HEK293 (cell line): ENCODE results near the gene TRH.

Source experiments
- ZNF350 ChIP-seq: fragments of 450-650 bp; formaldehyde crosslinking; IDR thresholded peaks from 2 replicates; pipeline ENCODE4 v1.5.0; 2017; ENCODE audit warnings: missing biosample characterization, mild to moderate bottlenecking, missing genetic modification characterization
- ZNF585B ChIP-seq: fragments of 450-650 bp; formaldehyde crosslinking; IDR thresholded peaks from 2 replicates; pipeline ENCODE4 v1.5.1; 2016; ENCODE audit warnings: missing biosample characterization, missing genetic modification characterization
- TF ChIP-seq, protein P1 (sequence below): fragments of 450-650 bp; formaldehyde crosslinking; IDR thresholded peaks from 2 replicates; pipeline ENCODE4 v1.5.1; 2016; ENCODE audit warnings: missing biosample characterization, missing genetic modification characterization
- TF ChIP-seq, protein P2 (sequence below): fragments of 450-650 bp; formaldehyde crosslinking; IDR thresholded peaks from 2 replicates; pipeline ENCODE4 v1.5.1; 2016; ENCODE audit warnings: missing biosample characterization, missing genetic modification characterization
- TF ChIP-seq, protein P3 (sequence below): fragments of 450-650 bp; formaldehyde crosslinking; IDR thresholded peaks from 2 replicates; pipeline ENCODE4 v1.5.1; 2016; ENCODE audit warnings: missing biosample characterization, missing genetic modification characterization

DNA sequence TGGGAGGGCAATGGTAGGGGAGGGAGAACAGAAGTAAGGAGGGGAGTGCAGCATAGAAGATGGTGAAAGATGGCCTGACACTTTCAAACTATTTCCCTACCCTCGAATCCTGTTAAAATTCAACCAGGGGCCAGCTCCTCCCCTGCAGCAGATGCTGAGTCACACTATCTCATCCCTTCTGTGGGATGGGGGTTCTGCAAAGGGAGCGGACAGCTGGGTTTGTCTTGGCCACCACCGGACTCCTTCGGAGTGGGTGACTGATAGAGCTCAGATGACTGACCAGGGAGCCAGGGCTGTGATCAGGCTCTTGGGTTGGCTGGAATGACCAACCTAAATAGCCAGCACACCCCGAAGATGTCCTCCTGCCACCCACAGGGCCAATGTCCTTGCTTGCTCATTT is 47.4 kb upstream of the TRH start:
- TF ChIP-seq, protein P1, sequence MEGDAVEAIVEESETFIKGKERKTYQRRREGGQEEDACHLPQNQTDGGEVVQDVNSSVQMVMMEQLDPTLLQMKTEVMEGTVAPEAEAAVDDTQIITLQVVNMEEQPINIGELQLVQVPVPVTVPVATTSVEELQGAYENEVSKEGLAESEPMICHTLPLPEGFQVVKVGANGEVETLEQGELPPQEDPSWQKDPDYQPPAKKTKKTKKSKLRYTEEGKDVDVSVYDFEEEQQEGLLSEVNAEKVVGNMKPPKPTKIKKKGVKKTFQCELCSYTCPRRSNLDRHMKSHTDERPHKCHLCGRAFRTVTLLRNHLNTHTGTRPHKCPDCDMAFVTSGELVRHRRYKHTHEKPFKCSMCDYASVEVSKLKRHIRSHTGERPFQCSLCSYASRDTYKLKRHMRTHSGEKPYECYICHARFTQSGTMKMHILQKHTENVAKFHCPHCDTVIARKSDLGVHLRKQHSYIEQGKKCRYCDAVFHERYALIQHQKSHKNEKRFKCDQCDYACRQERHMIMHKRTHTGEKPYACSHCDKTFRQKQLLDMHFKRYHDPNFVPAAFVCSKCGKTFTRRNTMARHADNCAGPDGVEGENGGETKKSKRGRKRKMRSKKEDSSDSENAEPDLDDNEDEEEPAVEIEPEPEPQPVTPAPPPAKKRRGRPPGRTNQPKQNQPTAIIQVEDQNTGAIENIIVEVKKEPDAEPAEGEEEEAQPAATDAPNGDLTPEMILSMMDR, result no peak
- TF ChIP-seq ZNF585B (tag by site-specific recombination), result no peak
- TF ChIP-seq, protein P2, sequence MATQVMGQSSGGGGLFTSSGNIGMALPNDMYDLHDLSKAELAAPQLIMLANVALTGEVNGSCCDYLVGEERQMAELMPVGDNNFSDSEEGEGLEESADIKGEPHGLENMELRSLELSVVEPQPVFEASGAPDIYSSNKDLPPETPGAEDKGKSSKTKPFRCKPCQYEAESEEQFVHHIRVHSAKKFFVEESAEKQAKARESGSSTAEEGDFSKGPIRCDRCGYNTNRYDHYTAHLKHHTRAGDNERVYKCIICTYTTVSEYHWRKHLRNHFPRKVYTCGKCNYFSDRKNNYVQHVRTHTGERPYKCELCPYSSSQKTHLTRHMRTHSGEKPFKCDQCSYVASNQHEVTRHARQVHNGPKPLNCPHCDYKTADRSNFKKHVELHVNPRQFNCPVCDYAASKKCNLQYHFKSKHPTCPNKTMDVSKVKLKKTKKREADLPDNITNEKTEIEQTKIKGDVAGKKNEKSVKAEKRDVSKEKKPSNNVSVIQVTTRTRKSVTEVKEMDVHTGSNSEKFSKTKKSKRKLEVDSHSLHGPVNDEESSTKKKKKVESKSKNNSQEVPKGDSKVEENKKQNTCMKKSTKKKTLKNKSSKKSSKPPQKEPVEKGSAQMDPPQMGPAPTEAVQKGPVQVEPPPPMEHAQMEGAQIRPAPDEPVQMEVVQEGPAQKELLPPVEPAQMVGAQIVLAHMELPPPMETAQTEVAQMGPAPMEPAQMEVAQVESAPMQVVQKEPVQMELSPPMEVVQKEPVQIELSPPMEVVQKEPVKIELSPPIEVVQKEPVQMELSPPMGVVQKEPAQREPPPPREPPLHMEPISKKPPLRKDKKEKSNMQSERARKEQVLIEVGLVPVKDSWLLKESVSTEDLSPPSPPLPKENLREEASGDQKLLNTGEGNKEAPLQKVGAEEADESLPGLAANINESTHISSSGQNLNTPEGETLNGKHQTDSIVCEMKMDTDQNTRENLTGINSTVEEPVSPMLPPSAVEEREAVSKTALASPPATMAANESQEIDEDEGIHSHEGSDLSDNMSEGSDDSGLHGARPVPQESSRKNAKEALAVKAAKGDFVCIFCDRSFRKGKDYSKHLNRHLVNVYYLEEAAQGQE, result no peak
- TF ChIP-seq, protein P3, sequence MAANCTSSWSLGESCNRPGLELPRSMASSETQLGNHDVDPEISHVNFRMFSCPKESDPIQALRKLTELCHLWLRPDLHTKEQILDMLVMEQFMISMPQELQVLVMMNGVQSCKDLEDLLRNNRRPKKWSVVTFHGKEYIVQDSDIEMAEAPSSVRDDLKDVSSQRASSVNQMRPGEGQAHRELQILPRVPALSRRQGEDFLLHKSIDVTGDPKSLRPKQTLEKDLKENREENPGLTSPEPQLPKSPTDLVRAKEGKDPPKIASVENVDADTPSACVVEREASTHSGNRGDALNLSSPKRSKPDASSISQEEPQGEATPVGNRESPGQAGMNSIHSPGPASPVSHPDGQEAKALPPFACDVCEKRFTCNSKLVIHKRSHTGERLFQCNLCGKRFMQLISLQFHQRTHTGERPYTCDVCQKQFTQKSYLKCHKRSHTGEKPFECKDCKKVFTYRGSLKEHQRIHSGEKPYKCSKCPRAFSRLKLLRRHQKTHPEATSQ (tag by site-specific recombination), result no peak
- TF ChIP-seq ZNF350 (tag by site-specific recombination), result no peak
